CD4-positive, alpha-beta T cell treated with Interferon alpha-2 for 1 hour (primary cell): ENCODE data around the gene ZNF592.

Experiments
- DNase-seq, 2 donors: peaks; one replicate each; pipeline ENCODE4 v3.0.0-alpha.2; 2020 to 2022

The ZNF592 gene

GRCh38 chr15:84832448-84833040, 84.2 kb downstream of the ZNF592 start:
- DNase-seq: no peak

- no peak for DNase-seq
Measured at GRCh38 chr15:84833447-84834228, 85.2 kb downstream of the ZNF592 start.

- DNase-seq: no peak
Measured at GRCh38 chr15:84834229-84834955, 86.0 kb downstream of the ZNF592 start.

GRCh38 chr15:84834969-84835368, 86.6 kb downstream of the ZNF592 start:
- no peak for DNase-seq

- no peak for DNase-seq
Measured at GRCh38 chr15:84835661-84836337, 87.4 kb downstream of the ZNF592 start.

- no peak for DNase-seq
Measured at GRCh38 chr15:84836844-84837243, 88.5 kb downstream of the ZNF592 start.

GRCh38 chr15:84839714-84840113, 91.3 kb downstream of the ZNF592 start:
- no peak for DNase-seq

- no peak for DNase-seq
Measured at GRCh38 chr15:84840255-84840654, 91.9 kb downstream of the ZNF592 start.

- DNase-seq: no peak
Measured at GRCh38 chr15:84840741-84841429, 92.5 kb downstream of the ZNF592 start.

- no peak for DNase-seq
Measured at GRCh38 chr15:84842781-84843180, 94.4 kb downstream of the ZNF592 start.

- no peak for DNase-seq
Measured at GRCh38 chr15:84844964-84845363, 96.6 kb downstream of the ZNF592 start.

GRCh38 chr15:84845631-84846030, 97.2 kb downstream of the ZNF592 start:
- peak in 1 of 2 donors; percentile 35 for DNase-seq

GRCh38 chr15:84846269-84846668, 97.9 kb downstream of the ZNF592 start:
- no peak for DNase-seq

- no peak for DNase-seq
Measured at GRCh38 chr15:84847382-84847781, 99.0 kb downstream of the ZNF592 start.

GRCh38 chr15:84852212-84852611, 103.8 kb downstream of the ZNF592 start:
- DNase-seq: no peak

GRCh38 chr15:84855136-84855535, 106.7 kb downstream of the ZNF592 start:
- DNase-seq: no peak

GRCh38 chr15:84855765-84856164, 107.4 kb downstream of the ZNF592 start:
- DNase-seq: no peak
